Amniotic stem cell (primary cell): ENCODE data around the gene NEK11.

ENCODE experiments used
- DNase-seq: peaks from one replicate; lab custom pipeline; 2025; lab: John Stamatoyannopoulos, UW

NEK11 gene

GRCh38 chr3:131140891-131141290, 114.2 kb downstream of the NEK11 start:
- no peak for DNase-seq

GRCh38 chr3:131141770-131142169, 115.1 kb downstream of the NEK11 start:
- no peak for DNase-seq

- no peak for DNase-seq
Measured at GRCh38 chr3:131142580-131142979, 115.9 kb downstream of the NEK11 start.

- DNase-seq = no peak
Measured at GRCh38 chr3:131143802-131144201, 117.1 kb downstream of the NEK11 start.

- DNase-seq = no peak
Measured at GRCh38 chr3:131147534-131147933, 120.9 kb downstream of the NEK11 start.

GRCh38 chr3:131158434-131158833, 131.8 kb downstream of the NEK11 start:
- no peak for DNase-seq

- no peak for DNase-seq
Measured at GRCh38 chr3:131162516-131162915, 135.8 kb downstream of the NEK11 start.

GRCh38 chr3:131167867-131168266, 141.2 kb downstream of the NEK11 start:
- DNase-seq = no peak

- DNase-seq = no peak
Measured at GRCh38 chr3:131169331-131169730, 142.7 kb downstream of the NEK11 start.

- no peak for DNase-seq
Measured at GRCh38 chr3:131172502-131173200, 146.0 kb downstream of the NEK11 start.

GRCh38 chr3:131174752-131175151, 148.1 kb downstream of the NEK11 start:
- DNase-seq = no peak

- no peak for DNase-seq
Measured at GRCh38 chr3:131178710-131179375, 152.2 kb downstream of the NEK11 start.

- no peak for DNase-seq
Measured at GRCh38 chr3:131192701-131193100, 166.0 kb downstream of the NEK11 start.

GRCh38 chr3:131193641-131194238, 167.1 kb downstream of the NEK11 start:
- DNase-seq = no peak

GRCh38 chr3:131194816-131195215, 168.1 kb downstream of the NEK11 start:
- DNase-seq = no peak

- no peak for DNase-seq
Measured at GRCh38 chr3:131200636-131201199, 174.0 kb downstream of the NEK11 start.

GRCh38 chr3:131216330-131216729, 189.7 kb downstream of the NEK11 start:
- DNase-seq = no peak

GRCh38 chr3:131216801-131217200, 190.1 kb downstream of the NEK11 start:
- DNase-seq = peak; percentile 3

- no peak for DNase-seq
Measured at GRCh38 chr3:131217296-131217741, 190.6 kb downstream of the NEK11 start.

- no peak for DNase-seq
Measured at GRCh38 chr3:131218196-131218595, 191.5 kb downstream of the NEK11 start.

- DNase-seq = peak; percentile 2
Measured at GRCh38 chr3:131221731-131222130, 195.1 kb downstream of the NEK11 start.

GRCh38 chr3:131222599-131222998, 195.9 kb downstream of the NEK11 start:
- DNase-seq = no peak
